CD4-positive, alpha-beta memory T cell (primary cell): Measurements from ENCODE around the gene LSP1. TPM values are rescaled to one million over a fixed set of nuclear protein-coding genes. Genes with fewer than 3 reads are reported as not detected.

Experiments used
- CTCF ChIA-PET: fragments of 350-600 bp; sonication (Branson Sonifier 250); formaldehyde crosslinking; loops from one replicate; lab custom pipeline; 2021; ENCODE audit warnings: inconsistent platforms; ENCODE audit not compliant: partially characterized antibody; lab: Charles Lee
- POLR2A ChIA-PET: fragments of 350-600 bp; sonication (Branson Sonifier 250); formaldehyde crosslinking; loops from one replicate; lab custom pipeline; 2021; ENCODE audit not compliant: partially characterized antibody; lab: Charles Lee
- DNase-seq, 5 donors: peaks; one replicate each; pipeline versions ENCODE4 v3.0.0 to v3.0.0-alpha.2; 2020 to 2022; ENCODE audit warnings: mixed read lengths in 1 of 5
- H3K27ac ChIP-seq: one replicate; pipeline ENCODE4 v1.7.0; 2013; ENCODE audit warnings: low read depth, low read length
- H3K27me3 ChIP-seq: 2 replicates; pipeline ENCODE4 v1.7.0; 2013; ENCODE audit warnings: mild to moderate bottlenecking, low read length, moderate library complexity; ENCODE audit not compliant: insufficient read depth
- H3K36me3 ChIP-seq: 2 replicates; pipeline ENCODE4 v1.7.0; 2013; ENCODE audit warnings: mild to moderate bottlenecking, low read length, moderate library complexity; ENCODE audit not compliant: insufficient read depth
- H3K4me1 ChIP-seq: 2 replicates; pipeline ENCODE4 v1.7.0; 2013; ENCODE audit warnings: mild to moderate bottlenecking, low read length, moderate library complexity; ENCODE audit not compliant: insufficient read depth
- H3K4me3 ChIP-seq, 2 donors: one replicate each; pipeline ENCODE4 v1.7.0; 2013; ENCODE audit warnings: low read length in 2 of 2, mild to moderate bottlenecking in 1 of 2
- H3K9me3 ChIP-seq, 2 donors: one replicate each; pipeline ENCODE4 v1.7.0; 2013; ENCODE audit warnings: low read length in 2 of 2, control low read depth in 1 of 2; ENCODE audit not compliant: control insufficient read depth in 1 of 2
- H3K27ac Mint-ChIP-seq, 7 donors: one replicate each; pipeline ENCODE4 v1.8.0; 2020 to 2021; ENCODE audit warnings: mixed read lengths in 7 of 7, mild to moderate bottlenecking in 6 of 7, inconsistent platforms in 3 of 7, moderate library complexity in 3 of 7
- H3K27me3 Mint-ChIP-seq, 2 donors: one replicate each; pipeline ENCODE4 v1.8.0; 2020 to 2021; ENCODE audit warnings: mixed read lengths in 2 of 2
- H3K36me3 Mint-ChIP-seq, 2 donors: one replicate each; pipeline ENCODE4 v1.8.0; 2020 to 2021; ENCODE audit warnings: mixed read lengths in 2 of 2, inconsistent platforms in 1 of 2, mild to moderate bottlenecking in 1 of 2
- H3K4me1 Mint-ChIP-seq, 4 donors: one replicate each; pipeline ENCODE4 v1.8.0; 2020 to 2021; ENCODE audit warnings: mixed read lengths in 4 of 4, mild to moderate bottlenecking in 1 of 4
- H3K4me3 Mint-ChIP-seq, 8 donors: one replicate each; pipeline ENCODE4 v1.8.0; 2020 to 2021; ENCODE audit warnings: mixed read lengths in 8 of 8, mild to moderate bottlenecking in 7 of 8, moderate library complexity in 6 of 8, inconsistent platforms in 3 of 8
- H3K9me3 Mint-ChIP-seq, 8 donors: one replicate each; pipeline ENCODE4 v1.8.0; 2020 to 2021; ENCODE audit warnings: mixed read lengths in 8 of 8, mild to moderate bottlenecking in 5 of 8, inconsistent platforms in 3 of 8, moderate library complexity in 1 of 8
- intact Hi-C: fragments of 100-400 bp; cut with micrococcal nuclease; formaldehyde crosslinking; loops from one replicate; pipeline ENCODE4 v1.15.1; 2023
- polyA plus RNA-seq, 2 donors: library from polyadenylated mRNA; unstranded; fragments of 300-500 nt; fragmentation: Illumina TruSeq; gene quantifications; one replicate each; pipeline ENCODE4 v1.2.3, GENCODE V29; 2021
- total RNA-seq, 2 experiments: library from RNA; stranded (reverse); gene quantifications; one replicate each; pipeline ENCODE4 v1.2.3, GENCODE V29; 2021

The LSP1 gene
- total and polyA plus RNA-seq, 4 experiments from 2014 or later, result 253 to 435 (median 325) TPM

DNA sequence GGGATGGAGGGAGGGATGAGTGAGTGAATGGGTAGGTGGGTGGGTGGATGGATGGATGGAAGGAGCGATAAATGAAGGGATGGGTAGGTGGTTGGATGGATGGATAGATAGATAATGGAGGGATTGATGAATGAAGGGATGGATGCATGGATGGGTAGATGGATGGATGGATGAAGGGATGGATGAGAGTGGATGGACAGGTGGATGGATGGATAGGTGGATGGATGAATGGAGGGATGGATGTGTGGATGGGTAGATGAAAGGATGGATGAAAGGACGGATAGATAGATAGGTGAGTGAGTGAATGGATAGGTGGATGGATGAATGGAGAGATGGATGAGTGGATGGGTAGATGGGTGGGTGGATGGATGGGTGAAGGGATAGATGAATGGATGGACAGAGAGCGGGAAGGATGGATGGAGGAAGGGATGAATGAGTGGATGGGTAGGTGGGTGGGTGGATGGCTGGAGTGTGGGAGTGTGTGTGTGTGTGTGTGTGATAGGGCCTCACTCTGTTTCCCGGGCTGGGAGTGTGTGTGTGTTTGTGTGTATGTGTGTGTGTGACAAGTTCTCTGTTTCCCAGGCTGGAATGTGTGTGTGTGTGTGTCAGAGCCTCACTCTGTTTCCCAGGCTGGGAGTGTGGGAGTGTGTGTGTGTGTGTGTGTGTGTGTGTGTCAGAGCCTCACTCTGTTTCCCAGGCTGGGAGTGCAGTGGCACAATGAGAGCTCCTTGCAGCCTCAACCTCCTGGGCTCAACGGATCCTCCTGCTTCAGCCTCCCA lies 40.9 kb downstream of the LSP1 start:
- Histone ChIP-seq H3K27me3 (no peaks in the 10 kb centered on the region), H3K4me3 (no peak overlapping the region), H3K27ac (no peak overlapping the region), H3K4me1 (peaks cover 26% of the 10 kb centered on the region), H3K36me3 (no peaks in the 10 kb centered on the region), H3K9me3 (no peaks in the 10 kb centered on the region)
- H3K4me3 Mint-ChIP-seq, result peak overlapping the region in 2 of 8 donors; percentile 6 to 71
- peaks cover 0 to 3% (median 0%) of the 10 kb centered on the region in 8 donors for H3K9me3 Mint-ChIP-seq
- POLR2A ChIA-PET, result no interaction called here
- peaks cover 0 to 3% of the 10 kb centered on the region in 2 donors for H3K36me3 Mint-ChIP-seq
- H3K4me1 Mint-ChIP-seq, result peaks cover 12 to 32% (median 21%) of the 10 kb centered on the region in 4 donors
- peaks cover 0 to 7% of the 10 kb centered on the region in 2 donors for H3K27me3 Mint-ChIP-seq
- intact Hi-C loops, result no loop called here
- H3K27ac Mint-ChIP-seq, result peak overlapping the region in 2 of 7 donors; percentile 75 to 86
- no peak for DNase-seq
- CTCF ChIA-PET, result no interaction called here

DNA sequence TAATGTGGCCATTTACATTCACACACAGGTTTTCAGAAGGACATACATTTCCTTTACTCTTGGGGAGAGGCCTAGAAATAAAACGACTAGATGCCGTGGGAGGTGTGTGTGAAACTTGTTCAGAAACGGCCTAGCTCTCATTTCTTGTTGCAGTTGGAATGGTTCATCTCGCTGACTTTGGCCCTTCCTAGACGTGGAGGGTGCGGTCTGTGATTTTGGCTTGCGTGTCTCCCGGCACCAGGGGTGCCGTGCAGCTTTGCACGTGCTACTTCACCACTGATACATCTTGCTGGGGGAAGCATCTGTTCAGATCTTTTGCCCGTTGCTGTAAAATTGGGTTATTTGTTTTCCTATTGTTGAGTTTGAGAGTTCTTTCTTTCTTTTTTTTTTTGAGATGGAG lies 41.9 kb downstream of the LSP1 start:
- Histone ChIP-seq H3K27ac (no peak overlapping the region), H3K4me3 (no peak overlapping the region), H3K36me3 (no peaks in the 10 kb centered on the region), H3K4me1 (peaks cover 16% of the 10 kb centered on the region), H3K9me3 (no peaks in the 10 kb centered on the region), H3K27me3 (no peaks in the 10 kb centered on the region)
- DNase-seq, result no peak
- Mint-ChIP-seq H3K27me3 (peaks cover 0 to 10% of the 10 kb centered on the region in 2 donors), H3K36me3 (no peaks in the 10 kb centered on the region), H3K4me3 (no peak overlapping the region), H3K4me1 (peaks cover 5 to 24% (median 15%) of the 10 kb centered on the region in 4 donors), H3K27ac (no peak overlapping the region), H3K9me3 (peaks cover 0 to 3% (median 0%) of the 10 kb centered on the region in 8 donors)
- CTCF ChIA-PET, result no interaction called here
- intact Hi-C loops, result no loop called here
- POLR2A ChIA-PET, result no interaction called here

DNA sequence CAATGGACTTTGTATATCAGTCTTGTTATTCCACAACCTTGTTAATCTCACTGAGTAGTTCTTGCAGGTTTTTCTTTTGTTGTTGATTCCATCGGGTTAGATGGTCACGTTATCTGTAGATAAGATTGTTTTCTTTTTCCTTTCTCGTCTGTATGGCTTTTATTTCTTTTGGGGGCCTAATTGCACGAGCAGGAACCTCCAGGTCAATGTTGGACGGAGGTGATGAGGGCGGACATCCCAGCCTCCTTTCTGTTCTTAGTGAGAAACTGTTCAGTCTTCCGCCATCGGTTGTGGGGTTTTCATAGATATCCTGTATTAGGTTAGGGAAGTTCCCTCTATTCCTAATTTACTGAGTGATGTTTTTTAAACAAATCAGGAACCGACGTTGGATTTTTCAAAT lies 43.6 kb downstream of the LSP1 start:
- intact Hi-C loops, result no loop called here
- Histone ChIP-seq H3K36me3 (no peaks in the 10 kb centered on the region), H3K27ac (no peak overlapping the region), H3K27me3 (no peaks in the 10 kb centered on the region), H3K9me3 (no peaks in the 10 kb centered on the region), H3K4me3 (no peak overlapping the region), H3K4me1 (no peaks in the 10 kb centered on the region)
- Mint-ChIP-seq H3K27ac (no peak overlapping the region), H3K27me3 (peaks cover 0 to 10% of the 10 kb centered on the region in 2 donors), H3K4me3 (no peak overlapping the region), H3K9me3 (peaks cover 0 to 3% (median 0%) of the 10 kb centered on the region in 8 donors), H3K4me1 (peaks cover 5 to 16% (median 10%) of the 10 kb centered on the region in 4 donors), H3K36me3 (no peaks in the 10 kb centered on the region)
- POLR2A ChIA-PET, result no interaction called here
- DNase-seq, result no peak
- CTCF ChIA-PET, result interaction anchor here (0.9 to 1.5 kb wide), 2 partner anchors 13 to 14 kb away, joined by 3 to 4 read pairs; no protein-coding TSS in a partner anchor

DNA sequence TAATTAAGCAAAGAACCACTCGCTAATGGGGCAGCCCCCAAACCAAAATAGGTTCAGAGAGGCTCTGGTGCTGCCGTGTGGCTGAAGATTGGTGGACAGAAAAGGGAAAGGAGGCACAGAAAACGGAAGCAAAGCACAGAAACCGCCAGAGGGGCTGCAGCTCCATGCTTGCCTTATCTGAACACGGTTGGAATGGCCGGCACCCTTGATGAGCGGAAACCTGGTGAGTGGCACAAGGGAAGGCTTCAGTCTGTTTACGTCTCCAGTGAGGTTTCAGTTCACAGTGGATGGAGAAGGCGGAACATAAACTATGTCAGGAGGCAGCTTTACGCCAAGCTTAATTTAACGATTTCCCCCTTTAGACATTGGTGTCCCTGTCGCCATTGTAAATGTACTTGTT lies 44.0 kb downstream of the LSP1 start:
- H3K27me3 ChIP-seq, result no peaks in the 10 kb centered on the region
- no peak overlapping the region for H3K4me3 ChIP-seq
- H3K27ac Mint-ChIP-seq, result no peak overlapping the region

DNA sequence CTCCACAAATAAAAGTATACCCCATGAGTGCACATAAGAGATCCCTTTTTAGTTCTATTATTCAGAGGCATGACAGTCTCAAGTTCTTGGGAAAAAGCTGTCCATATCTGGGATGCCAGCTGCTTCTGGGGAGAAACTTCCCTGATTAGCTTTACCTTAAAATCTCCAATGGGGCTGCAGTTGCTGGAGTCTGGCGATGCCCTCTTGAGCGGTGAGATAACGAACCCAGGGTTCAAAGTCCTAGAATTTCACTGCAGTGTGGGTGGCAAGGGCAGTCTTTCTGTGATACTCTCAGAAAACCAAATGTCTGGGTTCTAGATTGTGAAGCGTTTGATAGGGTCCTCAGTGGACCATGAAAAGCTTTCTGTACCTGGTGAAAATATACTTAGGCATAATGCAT lies 46.2 kb downstream of the LSP1 start:
- no peaks in the 10 kb centered on the region for H3K9me3 Mint-ChIP-seq
- no peak for DNase-seq
- H3K9me3 ChIP-seq, result no peaks in the 10 kb centered on the region
- no peak overlapping the region for H3K27ac ChIP-seq
- no peak overlapping the region for H3K4me3 ChIP-seq
- ChIA-PET CTCF (interaction anchor here (1.2 kb wide), 1 partner anchor 17 kb away, joined by 7 read pairs; no protein-coding TSS in a partner anchor), POLR2A (no interaction called here)
- no peak overlapping the region for H3K4me3 Mint-ChIP-seq
- no peaks in the 10 kb centered on the region for H3K36me3 ChIP-seq
- H3K27me3 Mint-ChIP-seq, result peaks cover 0 to 10% of the 10 kb centered on the region in 2 donors
- H3K4me1 ChIP-seq, result no peaks in the 10 kb centered on the region
- no peak overlapping the region for H3K27ac Mint-ChIP-seq
- H3K27me3 ChIP-seq, result no peaks in the 10 kb centered on the region
- intact Hi-C loops, result no loop called here
- no peaks in the 10 kb centered on the region for H3K4me1 Mint-ChIP-seq
- no peaks in the 10 kb centered on the region for H3K36me3 Mint-ChIP-seq

More for the DNA sequence above, 44.0 kb downstream of the LSP1 start:
- Mint-ChIP-seq H3K4me3 (no peak overlapping the region), H3K9me3 (peaks cover 0 to 3% (median 0%) of the 10 kb centered on the region in 8 donors), H3K27me3 (peaks cover 0 to 10% of the 10 kb centered on the region in 2 donors), H3K4me1 (peaks cover 5 to 15% (median 10%) of the 10 kb centered on the region in 4 donors), H3K36me3 (no peaks in the 10 kb centered on the region)
- no peaks in the 10 kb centered on the region for H3K4me1 ChIP-seq
- CTCF ChIA-PET, result interaction anchor here (1.5 kb wide), 1 partner anchor 255 kb away, joined by 3 read pairs; no protein-coding TSS in a partner anchor
- H3K36me3 ChIP-seq, result no peaks in the 10 kb centered on the region
- intact Hi-C loops, result no loop called here
- no peak overlapping the region for H3K27ac ChIP-seq
- POLR2A ChIA-PET, result no interaction called here
- no peaks in the 10 kb centered on the region for H3K9me3 ChIP-seq
- no peak for DNase-seq

DNA sequence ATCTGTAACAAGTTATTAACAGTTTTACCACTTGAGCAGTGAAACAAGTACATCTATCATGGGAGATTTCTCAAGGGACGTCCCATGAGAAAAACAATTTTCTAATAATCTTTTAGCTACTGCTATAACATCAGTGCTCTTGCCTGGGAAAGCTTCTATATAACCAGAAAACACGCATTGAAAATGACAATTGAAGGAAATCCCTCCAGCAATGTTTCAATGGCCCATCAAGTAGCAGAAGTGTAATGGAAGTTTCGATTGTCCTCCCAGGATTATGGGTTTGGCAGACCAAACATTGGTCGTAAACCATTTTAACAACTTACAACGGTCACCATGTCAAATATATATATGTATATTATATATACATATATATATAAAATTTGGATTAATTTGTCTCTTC lies 46.8 kb downstream of the LSP1 start:
- ChIA-PET CTCF (interaction anchor here (1.2 kb wide), 1 partner anchor 17 kb away, joined by 7 read pairs; no protein-coding TSS in a partner anchor), POLR2A (no interaction called here)
- Histone ChIP-seq H3K36me3 (no peaks in the 10 kb centered on the region), H3K4me1 (no peaks in the 10 kb centered on the region), H3K4me3 (no peak overlapping the region), H3K27me3 (no peaks in the 10 kb centered on the region), H3K9me3 (no peaks in the 10 kb centered on the region), H3K27ac (no peak overlapping the region)
- no peak for DNase-seq
- H3K4me3 Mint-ChIP-seq, result no peak overlapping the region
- peaks cover 0 to 10% of the 10 kb centered on the region in 2 donors for H3K27me3 Mint-ChIP-seq
- no peaks in the 10 kb centered on the region for H3K4me1 Mint-ChIP-seq
- H3K27ac Mint-ChIP-seq, result no peak overlapping the region
- H3K9me3 Mint-ChIP-seq, result no peaks in the 10 kb centered on the region
- intact Hi-C loops, result no loop called here
- H3K36me3 Mint-ChIP-seq, result no peaks in the 10 kb centered on the region

DNA sequence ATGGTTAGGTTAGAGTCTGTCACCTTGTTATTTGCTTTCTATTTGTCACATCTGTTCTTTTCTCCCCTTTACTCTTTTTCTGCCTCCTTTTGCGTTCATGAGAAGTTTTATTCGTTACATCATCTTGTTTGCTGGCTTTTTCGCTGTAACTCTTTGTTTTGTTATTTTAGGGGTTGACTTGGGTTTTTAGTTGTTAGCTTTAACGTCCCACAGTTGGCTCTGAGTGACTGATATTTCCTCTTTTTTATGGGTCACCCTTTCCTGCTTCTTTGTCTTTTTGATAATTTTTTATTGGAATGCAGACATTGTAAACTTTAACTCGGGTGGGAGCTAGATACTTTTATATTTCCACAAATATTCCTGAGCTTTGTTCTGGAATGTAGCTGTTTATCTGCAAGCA lies 53.3 kb downstream of the LSP1 start:
- H3K27ac Mint-ChIP-seq, result no peak overlapping the region
- POLR2A ChIA-PET, result no interaction called here
- H3K4me3 Mint-ChIP-seq, result no peak overlapping the region
- CTCF ChIA-PET, result interaction anchor here (0.6 to 1.4 kb wide), 3 partner anchors 25 to 212 kb away, joined by 3 to 4 read pairs (median 4); no protein-coding TSS in a partner anchor
- Histone ChIP-seq H3K4me1 (no peaks in the 10 kb centered on the region), H3K27ac (no peak overlapping the region), H3K4me3 (no peak overlapping the region), H3K36me3 (no peaks in the 10 kb centered on the region), H3K9me3 (no peaks in the 10 kb centered on the region), H3K27me3 (no peaks in the 10 kb centered on the region)
- intact Hi-C loops, result loop anchor here (5.0 kb wide), 1 partner anchor 229 kb away; no protein-coding TSS in a partner anchor
- H3K9me3 Mint-ChIP-seq, result no peaks in the 10 kb centered on the region
- H3K36me3 Mint-ChIP-seq, result no peaks in the 10 kb centered on the region
- H3K27me3 Mint-ChIP-seq, result peaks cover 0 to 9% of the 10 kb centered on the region in 2 donors
- no peak for DNase-seq
- no peaks in the 10 kb centered on the region for H3K4me1 Mint-ChIP-seq
